GM23248 (cell line): ENCODE data around the gene MYO1D. TPM values are rescaled to one million over a fixed set of nuclear protein-coding genes. Genes with fewer than 3 reads are reported as not detected.

Experiments used
- DNase-seq: peaks from one replicate; pipeline ENCODE4 v3.0.0-alpha.2; 2015
- H2AFZ ChIP-seq: fragments of 200-600 bp; sonication (generic); 2 replicates; pipeline ENCODE4 v1.6.1; 2016; ENCODE audit warnings: antibody characterized with exemption
- H3F3A ChIP-seq: fragments of 200-600 bp; sonication (generic); 2 replicates; pipeline ENCODE4 v1.6.1; 2016; ENCODE audit warnings: mild to moderate bottlenecking, antibody characterized with exemption, mixed run types; ENCODE audit not compliant: insufficient read depth
- H3K27ac ChIP-seq: fragments of 200-600 bp; sonication (generic); 2 replicates; pipeline ENCODE4 v1.5.1; 2016; ENCODE audit warnings: mild to moderate bottlenecking
- H3K27me3 ChIP-seq: fragments of 200-600 bp; sonication (generic); replicated peaks from 2 replicates; pipeline ENCODE4 v1.6.1; 2016; ENCODE audit warnings: mild to moderate bottlenecking; ENCODE audit not compliant: insufficient read depth
- H3K36me3 ChIP-seq: fragments of 200-600 bp; sonication (generic); 2 replicates; pipeline ENCODE4 v1.6.1; 2016; ENCODE audit warnings: low read depth, mild to moderate bottlenecking
- H3K4me1 ChIP-seq: fragments of 200-600 bp; sonication (generic); 2 replicates; pipeline ENCODE4 v1.6.1; 2016; ENCODE audit warnings: mild to moderate bottlenecking; ENCODE audit not compliant: insufficient read depth
- H3K4me2 ChIP-seq: fragments of 200-600 bp; sonication (generic); one replicate; pipeline ENCODE4 v1.6.1; 2016; ENCODE audit warnings: mild to moderate bottlenecking; ENCODE audit not compliant: unreplicated experiment
- H3K4me3 ChIP-seq: fragments of 200-600 bp; sonication (generic); 2 replicates; pipeline ENCODE4 v1.5.1; 2016; ENCODE audit warnings: mild to moderate bottlenecking
- H3K79me2 ChIP-seq: fragments of 200-600 bp; sonication (generic); 2 replicates; pipeline ENCODE4 v1.6.1; 2016; ENCODE audit warnings: mild to moderate bottlenecking; ENCODE audit not compliant: insufficient read depth
- H3K9ac ChIP-seq: fragments of 200-600 bp; sonication (generic); 2 replicates; pipeline ENCODE4 v1.6.1; 2016; ENCODE audit warnings: mild to moderate bottlenecking
- H3K9me2 ChIP-seq: fragments of 200-600 bp; sonication (generic); 2 replicates; pipeline ENCODE4 v1.6.1; 2016; ENCODE audit warnings: mixed run types, mild to moderate bottlenecking, moderate library complexity; ENCODE audit not compliant: insufficient read depth
- H3K9me3 ChIP-seq: fragments of 200-600 bp; sonication (generic); one replicate; pipeline ENCODE4 v1.6.1; 2017; ENCODE audit warnings: low read depth
- H4K20me1 ChIP-seq: fragments of 200-600 bp; sonication (generic); 2 replicates; pipeline ENCODE4 v1.6.0; 2016; ENCODE audit not compliant: insufficient read depth
- EZH2 ChIP-seq: fragments of 200-600 bp; sonication (generic); IDR thresholded peaks from 2 replicates; pipeline ENCODE4 v1.6.1; 2018; ENCODE audit warnings: antibody characterized with exemption, mild to moderate bottlenecking; ENCODE audit not compliant: insufficient read depth, poor library complexity, severe bottlenecking
- EZH2phosphoT487 ChIP-seq: fragments of 200-600 bp; sonication (generic); IDR thresholded peaks from 2 replicates; pipeline ENCODE4 v1.6.1; 2018; ENCODE audit warnings: antibody characterized with exemption, moderate library complexity, mild to moderate bottlenecking, low read depth; ENCODE audit not compliant: insufficient read depth
- WGBS, 2 experiments: methylation state at CpG; one replicate each; pipeline ENCODE4 v1.1.6; 2015 to 2017; ENCODE audit warnings: low lambda C conversion rate in 2 of 2, low coverage in 1 of 2; ENCODE audit errors: missing lambda C conversion rate in 2 of 2; 5-methylcytosine and 5-hydroxymethylcytosine counted together
- in situ Hi-C: fragments of 300-500 bp; cut with MboI; formaldehyde crosslinking; loops from 2 replicates; pipeline ENCODE4 v1.15.0; 2020
- polyA plus RNA-seq: library from polyadenylated mRNA; unstranded; fragments of >200 nt; fragmentation: Nextera tagmentation; extraction: Ambion mirVana; gene quantifications from 2 replicates; pipeline ENCODE4 v1.2.1, GENCODE V29; 2016
- total RNA-seq: library from RNA; depleted of rRNA; stranded (reverse); fragments of >200 nt; shearing (Covaris generic); gene quantifications from 2 replicates; pipeline ENCODE4 v1.2.3, GENCODE V29; 2014

MYO1D gene
- total and polyA plus RNA-seq, 2 experiments from 2014 or later: 54.1 to 99.5 TPM

- in situ Hi-C loops: no loop called here
- Histone ChIP-seq H3F3A (no peaks in the 10 kb centered on the region), H3K4me3 (no peak overlapping the region), H2AFZ (no peak overlapping the region), H3K4me2 (no peak overlapping the region), H3K36me3 (peaks cover 79% of the 10 kb centered on the region), H3K79me2 (peaks cover 45% of the 10 kb centered on the region), H3K4me1 (no peaks in the 10 kb centered on the region), H3K27me3 (no peaks in the 10 kb centered on the region), H3K27ac (no peak overlapping the region), H3K9me3 (no peaks in the 10 kb centered on the region), H4K20me1 (peaks cover 6% of the 10 kb centered on the region; the same call in 1 of the 2 replicates), H3K9ac (no peak overlapping the region), H3K9me2 (no peaks in the 10 kb centered on the region)
- 86 to 90% methylated on average over 4 of the region's 4 CpGs for WGBS, 2 experiments
- no peak for DNase-seq
- no peak for TF ChIP-seq EZH2phosphoT487
- no peak for TF ChIP-seq EZH2
Observed at GRCh38 chr17:32471652-32472051, 405.3 kb downstream of the MYO1D start.

GRCh38 chr17:32470405-32471167 is 406.3 kb downstream of the MYO1D start:
- H3K27ac ChIP-seq: no peak overlapping the region
- in situ Hi-C loops: no loop called here
- no peaks in the 10 kb centered on the region for H3K9me3 ChIP-seq
- no peaks in the 10 kb centered on the region for H3F3A ChIP-seq
- H3K36me3 ChIP-seq: peaks cover 74% of the 10 kb centered on the region
- H3K27me3 ChIP-seq: no peaks in the 10 kb centered on the region
- DNase-seq: no peak
- H3K9me2 ChIP-seq: no peaks in the 10 kb centered on the region
- no peak overlapping the region for H3K4me2 ChIP-seq
- WGBS, 2 experiments: 84% methylated on average over 6 of the region's 6 CpGs
- peaks cover 6% of the 10 kb centered on the region; the same call in 1 of the 2 replicates for H4K20me1 ChIP-seq
- H3K79me2 ChIP-seq: peaks cover 54% of the 10 kb centered on the region
- H3K9ac ChIP-seq: no peak overlapping the region
- no peak overlapping the region for H2AFZ ChIP-seq
- TF ChIP-seq EZH2 (no peak), EZH2phosphoT487 (no peak)
- no peak overlapping the region for H3K4me3 ChIP-seq
- no peaks in the 10 kb centered on the region for H3K4me1 ChIP-seq

GRCh38 chr17:32467949-32468348 is 409.0 kb downstream of the MYO1D start:
- H3K9ac ChIP-seq: no peak overlapping the region
- H3K4me1 ChIP-seq: no peaks in the 10 kb centered on the region
- no peak for TF ChIP-seq EZH2
- H3K36me3 ChIP-seq: peaks cover 69% of the 10 kb centered on the region
- H3K79me2 ChIP-seq: peaks cover 71% of the 10 kb centered on the region
- no peaks in the 10 kb centered on the region for H3K9me3 ChIP-seq
- H3K4me3 ChIP-seq: no peak overlapping the region
- in situ Hi-C loops: no loop called here
- no peak overlapping the region for H3K4me2 ChIP-seq
- DNase-seq: no peak
- H3K9me2 ChIP-seq: no peaks in the 10 kb centered on the region
- peaks cover 6% of the 10 kb centered on the region; the same call in 1 of the 2 replicates for H4K20me1 ChIP-seq
- no peak overlapping the region for H3K27ac ChIP-seq
- 95 to 100% methylated on average over 7 of the region's 7 CpGs for WGBS, 2 experiments
- H3F3A ChIP-seq: no peaks in the 10 kb centered on the region
- H3K27me3 ChIP-seq: no peaks in the 10 kb centered on the region
- H2AFZ ChIP-seq: no peak overlapping the region

- TF ChIP-seq EZH2: no peak
- no peak for TF ChIP-seq EZH2phosphoT487
- Histone ChIP-seq H3K36me3 (peaks cover 52% of the 10 kb centered on the region), H3K27ac (no peak overlapping the region), H3F3A (peaks cover 6% of the 10 kb centered on the region; the same call in 1 of the 2 replicates), H3K9me3 (no peaks in the 10 kb centered on the region), H3K4me2 (no peak overlapping the region), H3K27me3 (no peaks in the 10 kb centered on the region), H3K9me2 (no peaks in the 10 kb centered on the region), H2AFZ (no peak overlapping the region), H3K4me3 (no peak overlapping the region), H3K4me1 (no peaks in the 10 kb centered on the region), H3K79me2 (peaks cover 79% of the 10 kb centered on the region), H4K20me1 (peaks cover 10% of the 10 kb centered on the region; the same call in 1 of the 2 replicates), H3K9ac (no peak overlapping the region)
- DNase-seq: no peak
- in situ Hi-C loops: no loop called here
- WGBS, 2 experiments: 57 to 66% methylated on average over 1 of the region's 1 CpG
Observed at GRCh38 chr17:32464374-32464773, 412.6 kb downstream of the MYO1D start.
